NCI-H1436 treated with DMSO at 0.1 percent for 48 hours (cell line): ENCODE measurements around the gene DLGAP1.
"Not testable (repeated sequence)": the region's sequence is repeated elsewhere in the genome, so short reads cannot be mapped to it uniquely, and the experiment has no call there.

Experiments
- DNase-seq: peaks from one replicate; lab custom pipeline; 2025; lab: John Stamatoyannopoulos, UW

DLGAP1 gene

GRCh38 chr18:4385876-4386275, 69.2 kb downstream of the DLGAP1 start:
- no peak for DNase-seq

- DNase-seq: no peak
Observed at GRCh38 chr18:4384932-4385331, 70.2 kb downstream of the DLGAP1 start.

- no peak for DNase-seq
Observed at GRCh38 chr18:4374564-4374963, 80.5 kb downstream of the DLGAP1 start.

GRCh38 chr18:4369705-4370104, 85.4 kb downstream of the DLGAP1 start:
- no peak for DNase-seq

GRCh38 chr18:4360221-4360715, 94.8 kb downstream of the DLGAP1 start:
- no peak for DNase-seq

- DNase-seq: no peak
Observed at GRCh38 chr18:4358618-4359017, 96.5 kb downstream of the DLGAP1 start.

- no peak for DNase-seq
Observed at GRCh38 chr18:4357579-4357978, 97.5 kb downstream of the DLGAP1 start.

GRCh38 chr18:4356929-4357328, 98.2 kb downstream of the DLGAP1 start:
- DNase-seq: no peak

GRCh38 chr18:4353853-4354418, 101.2 kb downstream of the DLGAP1 start:
- no peak for DNase-seq

GRCh38 chr18:4352746-4353551, 102.2 kb downstream of the DLGAP1 start:
- DNase-seq: no peak

GRCh38 chr18:4351005-4351404, 104.1 kb downstream of the DLGAP1 start:
- DNase-seq: no peak

GRCh38 chr18:4335386-4335785, 119.7 kb downstream of the DLGAP1 start:
- DNase-seq: no peak

- no peak for DNase-seq
Observed at GRCh38 chr18:4333043-4333442, 122.1 kb downstream of the DLGAP1 start.

GRCh38 chr18:4319738-4320677, 135.1 kb downstream of the DLGAP1 start:
- no peak for DNase-seq

- no peak for DNase-seq
Observed at GRCh38 chr18:4318311-4318710, 136.8 kb downstream of the DLGAP1 start.

GRCh38 chr18:4311945-4312344, 143.2 kb downstream of the DLGAP1 start:
- not testable (repeated sequence) for DNase-seq

- no peak for DNase-seq
Observed at GRCh38 chr18:4311136-4311535, 144.0 kb downstream of the DLGAP1 start.

GRCh38 chr18:4309227-4309626, 145.9 kb downstream of the DLGAP1 start:
- no peak for DNase-seq

GRCh38 chr18:4308576-4308975, 146.5 kb downstream of the DLGAP1 start:
- DNase-seq: no peak

GRCh38 chr18:4299395-4299794, 155.7 kb downstream of the DLGAP1 start:
- DNase-seq: no peak

- DNase-seq: no peak
Observed at GRCh38 chr18:4293337-4293736, 161.8 kb downstream of the DLGAP1 start.

- DNase-seq: no peak
Observed at GRCh38 chr18:4292696-4293095, 162.4 kb downstream of the DLGAP1 start.
